SK-N-DZ (cell line): ENCODE results near the gene ZNF444.

Experiments used
- DNase-seq: peaks from one replicate; pipeline ENCODE4 v3.0.0-alpha.2; 2015; ENCODE audit warnings: low spot score

The ZNF444 gene

DNA sequence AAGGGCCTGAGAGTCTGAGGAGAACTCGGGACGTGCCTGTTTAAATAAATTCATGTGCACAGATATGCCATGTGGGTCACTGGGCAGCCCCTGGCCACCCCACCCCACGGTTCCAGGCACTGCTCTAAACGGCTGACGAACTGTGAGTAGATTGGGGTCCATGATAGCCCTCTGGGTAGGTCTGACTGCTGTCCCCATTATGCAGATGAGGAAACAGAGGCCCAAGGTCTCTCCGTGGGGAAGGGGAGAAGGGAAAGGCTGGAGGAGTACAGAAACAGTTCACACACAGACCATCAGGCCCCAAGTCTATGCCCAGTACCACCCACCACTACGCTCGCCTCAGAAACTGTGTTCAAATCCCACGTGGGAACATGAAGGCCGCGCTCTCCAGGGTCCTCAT lies 34.1 kb upstream of the ZNF444 start:
- no peak for DNase-seq

DNA sequence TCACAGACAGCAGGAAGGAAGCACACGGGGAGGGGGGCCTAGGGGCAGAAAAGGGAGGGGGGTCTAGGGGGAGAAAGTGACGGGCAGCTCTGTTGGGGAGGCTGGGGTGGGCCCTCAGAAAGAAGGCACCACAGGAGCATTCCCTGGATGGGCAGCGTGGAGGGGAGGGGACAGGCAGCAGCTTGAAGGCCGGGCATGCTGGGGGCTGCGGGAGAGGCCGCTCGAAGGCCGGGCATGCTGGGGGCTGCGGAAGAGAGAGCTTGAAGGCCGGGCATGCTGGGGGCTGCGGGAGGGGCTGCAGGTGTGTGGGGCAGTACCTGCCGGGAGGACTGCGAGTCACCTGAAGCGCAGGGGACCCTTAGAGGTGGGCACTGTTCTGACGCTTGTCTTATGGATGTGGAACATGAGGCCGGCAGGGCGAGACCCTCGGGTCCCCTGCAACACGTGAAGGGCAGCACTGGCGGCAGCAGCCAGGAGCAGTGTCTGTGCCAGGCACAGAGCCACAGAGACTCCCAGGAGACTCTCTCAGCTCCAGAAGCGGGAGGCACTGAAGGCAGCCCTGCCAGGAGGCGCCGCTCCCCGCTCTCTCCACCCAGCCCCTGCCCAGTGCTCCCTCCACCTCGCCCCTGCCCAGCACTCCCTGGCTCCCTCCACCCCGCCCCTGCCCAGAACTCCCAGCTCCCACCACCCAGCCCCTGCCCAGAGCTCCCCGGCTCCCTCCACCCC lies 33.3 kb upstream of the ZNF444 start:
- DNase-seq, result no peak

DNA sequence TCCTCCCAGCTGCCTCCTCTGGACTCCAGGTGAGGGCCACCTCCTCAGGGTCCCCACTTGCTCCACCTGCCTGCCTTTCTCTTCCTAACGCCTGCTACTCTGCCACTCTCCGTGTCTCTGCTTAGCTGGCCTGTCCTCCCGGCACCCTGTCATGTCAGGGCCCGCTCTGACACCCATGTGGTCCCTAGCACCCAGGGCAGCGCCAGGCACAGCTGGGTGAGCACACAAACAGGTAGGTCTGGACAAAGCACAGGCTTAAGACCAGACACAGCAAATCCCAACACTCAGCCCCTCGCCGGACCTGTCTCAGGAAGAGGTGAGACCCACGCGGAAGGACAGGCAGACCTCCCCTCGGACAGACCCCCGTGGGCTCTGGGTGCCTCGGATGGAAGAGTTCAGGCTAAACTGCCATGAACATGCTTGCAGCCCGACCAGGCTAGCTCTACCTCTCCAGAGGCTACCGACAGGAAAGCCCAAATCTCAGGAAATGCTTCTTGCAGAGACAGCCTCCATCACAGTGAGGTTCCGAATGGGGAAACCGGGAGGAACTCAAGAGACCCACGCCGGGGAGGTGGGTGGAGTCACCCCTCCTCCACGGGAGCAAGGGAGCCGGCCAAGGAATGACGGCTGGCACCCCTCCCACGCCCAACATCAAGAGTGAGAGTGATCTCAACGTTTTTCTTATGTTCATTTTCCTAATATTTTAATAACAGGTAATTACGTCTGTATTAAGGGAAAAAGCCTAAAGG lies 32.5 kb upstream of the ZNF444 start:
- no peak for DNase-seq

DNA sequence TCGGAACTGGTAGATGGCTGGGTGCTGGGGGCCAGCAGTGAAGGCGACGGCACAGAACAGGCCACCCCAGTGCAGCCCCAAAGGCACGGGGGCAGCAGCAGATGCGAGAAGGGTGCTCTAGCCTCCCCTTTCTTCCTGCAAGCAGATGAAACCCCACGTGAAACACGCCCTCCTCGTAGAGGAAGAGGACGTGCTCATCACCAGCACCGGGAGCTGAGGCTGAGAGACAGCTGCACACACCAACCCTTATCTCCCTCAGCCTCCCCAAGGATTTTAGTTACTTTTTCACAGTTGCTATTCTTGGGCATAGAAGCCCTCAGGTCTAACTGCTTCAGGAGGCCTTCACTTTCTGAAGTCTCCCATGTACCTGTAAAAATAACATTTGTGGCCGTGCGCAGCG lies 31.9 kb upstream of the ZNF444 start:
- no peak for DNase-seq

DNA sequence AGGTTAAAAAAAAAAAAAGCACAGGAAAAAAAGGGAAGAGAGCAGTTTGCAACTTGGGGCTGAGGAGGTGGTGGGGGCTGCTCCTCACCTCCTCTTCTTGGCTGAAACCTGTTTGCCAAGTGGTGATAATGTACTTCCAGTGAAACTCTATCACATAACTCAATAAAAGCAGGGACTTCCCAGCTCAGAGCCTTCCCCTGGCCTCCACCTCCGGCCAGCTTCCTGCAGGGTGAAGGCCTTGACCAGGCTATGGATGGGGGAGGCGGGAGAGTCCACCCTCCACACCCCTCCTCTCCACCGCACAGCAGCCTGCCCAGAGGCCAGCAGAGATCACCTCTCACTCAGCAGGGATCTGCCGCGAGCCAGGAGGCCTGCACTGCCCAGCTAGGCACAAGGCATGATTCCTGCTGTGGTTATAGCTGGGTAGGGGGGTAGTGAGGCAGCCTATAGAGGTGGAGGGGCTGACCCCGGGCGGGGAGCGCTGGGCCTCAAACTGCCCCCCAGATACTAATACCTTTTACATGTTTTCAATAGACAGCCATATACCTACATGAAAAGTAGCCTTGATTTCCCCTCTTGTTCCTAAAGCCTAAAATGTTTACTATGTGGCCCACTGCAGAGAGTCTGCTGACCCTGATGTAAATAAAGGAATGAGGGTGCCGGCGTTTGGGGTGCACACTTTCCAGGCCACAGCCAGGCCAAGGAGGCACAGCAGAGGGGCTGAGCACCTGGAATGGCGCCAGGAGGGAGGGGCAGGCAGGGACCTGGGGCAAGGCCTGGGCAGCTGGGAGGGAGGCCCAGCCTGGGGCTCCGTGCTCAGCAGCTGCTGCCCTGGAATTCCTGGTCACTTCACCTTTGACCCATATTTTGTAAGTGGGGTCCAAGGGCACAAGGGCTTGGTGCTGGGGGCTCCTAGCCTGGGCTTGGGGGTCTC lies 30.3 kb upstream of the ZNF444 start:
- DNase-seq, result peak; percentile 32

DNA sequence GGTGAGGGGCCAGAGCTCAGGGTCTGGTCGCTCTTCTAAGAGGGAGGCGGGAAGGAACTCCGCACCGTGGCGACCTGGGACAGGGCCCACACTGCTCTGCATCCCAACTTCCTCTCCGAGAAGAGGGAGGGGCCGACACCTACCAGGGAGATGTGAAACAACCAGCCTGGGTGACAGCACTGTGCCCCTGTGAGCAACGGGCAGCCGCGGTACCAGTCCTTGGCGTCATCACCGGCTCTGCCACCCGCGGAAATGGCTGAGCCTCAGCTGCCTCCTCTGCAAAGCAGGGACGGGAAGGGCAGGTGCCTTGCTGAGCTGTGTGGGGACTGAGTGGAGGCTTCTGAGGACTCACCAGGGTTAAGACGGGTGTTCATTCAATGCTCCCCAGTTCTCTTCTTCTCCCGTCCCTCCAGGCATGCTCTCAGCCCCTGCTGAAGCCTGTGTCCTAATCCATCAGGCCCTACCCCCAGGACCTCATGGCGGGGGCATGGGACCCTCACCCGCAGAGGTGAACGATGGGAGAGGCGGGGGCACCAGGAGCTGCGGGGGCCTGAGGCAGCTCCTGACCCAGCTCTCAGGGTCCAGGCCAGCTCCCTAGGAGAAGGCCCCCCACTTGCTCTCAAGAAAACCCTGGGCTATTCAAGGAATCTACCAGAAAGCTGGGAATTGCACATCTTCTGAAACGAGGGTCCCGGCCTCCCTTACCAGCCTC lies 29.3 kb upstream of the ZNF444 start:
- DNase-seq, result no peak

DNA sequence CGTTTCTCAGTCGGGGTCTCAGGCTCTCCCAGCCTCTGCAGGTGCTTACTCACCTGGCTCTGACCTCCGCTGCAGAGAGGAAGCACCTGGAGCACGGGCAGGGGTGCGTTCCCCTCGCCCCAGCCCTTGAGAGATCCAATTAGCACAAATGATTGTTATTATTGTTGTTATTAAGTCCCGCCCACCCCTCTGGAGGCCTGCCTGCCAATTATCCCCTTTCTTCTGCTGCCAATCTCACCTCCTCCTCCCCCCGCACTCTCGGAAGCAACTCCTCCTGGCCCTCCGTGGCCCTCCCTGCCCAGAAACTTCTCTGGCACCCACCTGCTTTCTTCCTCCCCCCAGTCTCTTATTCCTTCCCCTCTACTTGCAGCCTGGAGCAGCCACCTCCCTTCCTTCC lies 28.8 kb upstream of the ZNF444 start:
- no peak for DNase-seq

DNA sequence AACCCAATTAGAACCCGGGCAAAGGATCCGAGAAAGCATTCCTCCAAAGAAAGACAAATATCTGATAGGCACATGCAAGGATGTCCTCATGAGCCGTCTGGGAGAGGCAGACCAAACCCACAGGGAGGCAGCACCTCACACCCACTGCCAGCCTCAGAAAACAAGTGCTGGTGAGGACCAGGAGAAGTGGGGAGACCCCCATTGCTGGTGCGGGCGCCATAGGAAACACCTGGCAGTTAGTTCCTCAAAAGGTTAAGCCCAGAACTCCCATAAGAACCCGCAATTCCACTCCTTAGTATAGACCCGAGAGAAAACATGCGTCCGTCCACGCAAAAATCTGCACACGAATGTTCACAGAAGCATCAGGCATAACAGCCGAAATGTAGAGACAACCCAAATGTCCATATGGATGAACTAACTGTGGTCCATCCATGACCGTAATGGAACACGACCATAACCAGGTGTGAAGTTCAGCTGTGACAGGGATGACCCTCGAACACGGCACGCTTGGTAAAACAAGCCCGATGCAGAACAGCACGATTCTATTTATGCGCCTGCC lies 27.9 kb upstream of the ZNF444 start:
- DNase-seq, result no peak

DNA sequence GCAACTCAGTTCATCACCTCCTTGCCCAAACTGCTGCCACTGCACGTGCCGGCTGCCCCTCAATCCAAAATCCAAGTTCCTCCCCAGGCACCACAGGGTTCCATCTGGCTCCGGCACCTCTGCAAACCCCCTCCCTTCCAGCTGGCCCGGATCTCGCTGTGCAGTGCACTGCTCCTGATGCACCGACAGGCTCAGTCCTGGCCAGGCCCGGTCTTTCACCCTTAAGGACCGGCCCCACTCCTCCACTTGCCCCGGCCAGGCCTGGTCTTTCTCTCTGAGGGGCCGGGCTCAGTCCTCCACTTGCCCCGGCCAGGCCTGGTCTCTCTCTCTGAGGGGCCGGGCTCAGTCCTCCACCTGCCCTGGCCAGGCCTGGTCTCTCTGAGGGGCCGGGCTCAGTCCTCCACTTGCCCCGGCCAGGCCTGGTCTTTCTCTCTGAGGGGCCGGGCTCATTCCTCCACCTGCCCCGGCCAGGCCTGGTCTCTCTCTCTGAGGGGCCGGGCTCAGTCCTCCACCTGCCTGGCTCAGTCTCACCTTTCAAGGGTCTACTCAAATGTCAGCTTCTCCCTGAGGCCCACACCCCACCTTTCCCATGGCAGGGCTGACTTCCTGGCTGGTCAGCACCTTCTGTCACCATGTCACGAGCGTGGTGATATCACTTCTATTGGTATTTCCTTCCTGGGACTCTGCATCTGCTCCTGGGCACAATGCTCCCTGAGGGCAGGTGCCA lies 26.9 kb upstream of the ZNF444 start:
- no peak for DNase-seq

DNA sequence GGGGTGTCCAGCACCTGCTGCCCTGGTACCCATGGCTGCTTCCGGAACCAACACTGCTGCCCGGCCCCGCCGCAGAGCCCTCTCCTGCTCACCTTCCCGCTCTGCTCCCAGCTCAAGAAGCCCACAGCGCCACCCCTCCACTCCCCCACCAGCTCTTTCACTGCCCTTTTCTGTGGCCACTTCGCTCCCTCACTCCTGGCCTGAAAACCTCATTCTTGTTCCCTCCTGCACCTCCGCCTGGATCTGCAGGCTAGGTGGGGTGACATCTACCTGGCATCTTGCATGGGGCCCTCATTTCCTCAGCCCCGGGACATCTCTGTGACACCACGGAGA lies 26.3 kb upstream of the ZNF444 start:
- DNase-seq, result no peak

DNA sequence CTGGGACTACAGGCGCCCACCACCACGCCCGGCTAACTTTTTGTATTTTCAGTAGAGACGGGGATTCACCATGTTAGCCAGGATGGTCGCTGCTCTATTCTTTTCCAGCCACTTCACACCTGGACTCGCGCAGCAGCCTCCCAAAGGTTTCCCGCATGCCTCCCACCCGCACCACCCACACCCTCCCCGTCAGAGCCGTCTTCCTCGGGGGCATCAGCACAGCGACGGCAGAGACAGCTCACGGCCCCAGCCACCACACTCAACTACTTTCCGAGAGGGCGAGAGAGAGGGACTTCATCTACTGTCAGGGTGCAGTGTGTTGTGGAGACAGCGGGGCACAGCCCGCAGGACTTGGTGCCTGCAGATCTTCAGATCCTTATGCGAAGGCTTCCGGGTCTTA lies 25.6 kb upstream of the ZNF444 start:
- DNase-seq, result no peak

DNA sequence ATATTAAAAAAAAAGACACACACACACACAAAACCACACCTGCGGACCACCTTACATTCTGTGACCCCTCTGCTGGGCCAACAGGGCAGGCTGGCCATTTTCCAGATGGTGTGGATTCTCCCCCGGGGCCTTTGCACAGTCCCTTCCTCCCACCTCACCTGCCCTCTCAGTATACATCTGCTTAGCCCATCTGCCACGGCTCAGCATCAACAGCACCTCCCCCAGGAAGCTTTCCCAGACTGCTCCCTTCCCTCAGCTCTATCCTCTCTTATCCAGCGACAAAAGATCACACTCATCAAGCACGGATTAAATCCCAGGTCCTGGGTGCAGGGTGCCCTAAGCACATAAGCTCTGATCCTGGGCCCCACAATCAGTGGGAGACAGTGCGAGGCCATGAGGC lies 24.5 kb upstream of the ZNF444 start:
- DNase-seq, result no peak

DNA sequence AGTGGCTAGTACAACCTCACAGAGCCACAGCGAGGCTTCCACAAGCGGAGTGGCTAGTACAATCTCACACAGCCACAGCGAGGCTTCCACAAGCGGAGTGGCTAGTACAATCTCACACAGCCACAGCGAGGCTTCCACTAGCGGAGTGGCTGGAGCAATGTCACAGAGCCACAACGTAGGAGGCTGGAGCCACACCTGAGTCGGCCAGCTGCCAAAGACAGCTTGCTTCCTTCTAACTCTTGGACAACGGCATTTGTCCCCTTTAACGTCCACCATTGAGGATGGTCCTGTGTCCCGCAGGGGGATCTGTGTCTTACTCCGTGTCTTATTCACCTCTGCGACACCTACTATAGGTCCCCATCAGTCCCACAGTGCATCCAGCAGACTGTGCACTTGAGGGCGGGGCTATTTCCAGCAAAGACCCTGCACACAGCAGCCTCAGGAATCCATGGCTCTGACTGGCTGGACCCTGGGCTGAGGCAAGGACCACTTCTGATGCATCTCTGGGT lies 23.7 kb upstream of the ZNF444 start:
- no peak for DNase-seq

DNA sequence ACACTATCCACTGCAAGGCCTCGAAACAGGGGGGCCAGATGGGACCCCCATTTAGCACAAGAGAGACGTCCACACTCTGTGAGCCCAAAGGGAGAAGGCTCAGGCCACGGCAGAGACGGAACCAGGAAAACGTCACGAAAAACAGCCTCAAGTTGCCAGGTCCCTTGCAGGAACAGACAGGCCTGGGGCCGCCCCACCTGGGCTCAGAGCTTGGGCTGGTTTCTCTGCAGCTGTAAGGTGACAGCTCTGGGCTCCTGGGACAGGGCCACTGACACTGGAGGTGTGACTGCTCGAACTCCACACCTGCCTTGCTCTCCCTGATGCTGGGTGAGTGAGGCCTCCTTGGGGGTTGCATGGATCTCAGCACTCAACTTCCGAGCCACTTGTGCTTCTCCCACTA lies 23.2 kb upstream of the ZNF444 start:
- no peak for DNase-seq

DNA sequence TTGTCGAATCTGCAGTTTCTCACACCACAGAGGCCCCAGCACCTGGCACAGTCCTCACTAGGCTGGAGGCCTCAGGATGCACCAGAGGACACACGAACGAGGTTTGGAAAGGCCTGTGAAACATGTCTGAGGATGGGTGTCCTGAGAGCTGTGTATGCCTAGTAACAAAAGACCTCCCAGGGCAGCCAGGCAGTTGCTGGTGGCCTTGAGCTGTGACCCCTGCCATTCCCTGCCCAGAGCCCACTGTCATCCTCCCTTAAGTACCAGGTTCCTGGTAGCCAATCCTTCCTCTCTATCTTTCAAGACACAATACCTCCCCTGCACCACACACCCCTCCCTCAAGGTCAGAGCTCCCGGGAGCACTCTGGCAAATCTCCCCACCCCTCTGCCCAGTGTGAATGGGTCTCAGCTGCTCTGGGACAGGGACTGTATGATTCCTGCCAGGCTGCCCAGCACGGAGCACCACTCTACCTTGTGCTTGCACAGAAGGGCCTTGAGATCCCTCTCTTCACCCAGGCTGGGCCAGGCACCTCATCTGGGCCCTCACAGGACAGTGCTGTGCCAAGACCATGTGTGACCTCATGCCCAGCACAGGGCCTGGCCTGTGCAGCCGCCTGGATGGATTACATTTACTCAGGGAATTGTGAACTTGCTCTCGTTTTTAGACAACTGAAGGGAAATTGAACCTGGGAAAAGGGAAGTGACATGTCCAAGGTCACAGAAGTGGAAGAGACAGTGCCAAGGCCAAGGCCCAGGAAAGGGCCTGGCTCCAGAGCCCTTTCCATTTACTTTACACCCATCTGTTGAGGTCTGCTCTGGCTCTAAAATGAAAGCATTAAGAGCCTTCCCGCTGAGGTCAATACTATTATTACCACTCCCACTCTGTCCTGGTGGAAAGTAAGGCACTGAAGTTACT lies 22.2 kb upstream of the ZNF444 start:
- DNase-seq, result no peak

DNA sequence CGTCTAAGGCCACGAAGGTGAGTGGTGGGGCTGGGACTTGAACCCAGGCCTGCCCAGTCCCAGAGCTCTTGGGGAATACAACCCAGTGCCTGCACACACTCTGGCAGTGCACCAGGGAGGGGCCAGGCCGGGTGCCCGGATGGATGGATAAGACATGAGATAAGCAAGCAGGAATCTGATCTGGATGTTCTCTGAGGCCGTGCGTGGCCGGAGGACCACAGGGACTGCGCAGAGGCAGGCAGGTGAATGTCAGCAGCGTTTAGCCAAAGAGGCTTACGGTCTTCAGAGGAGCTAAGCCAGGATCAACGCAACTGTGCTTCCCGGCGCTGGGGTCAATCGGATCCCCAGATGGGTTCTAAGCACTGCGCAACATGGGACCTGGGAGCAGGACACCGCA lies 21.5 kb upstream of the ZNF444 start:
- DNase-seq, result no peak

DNA sequence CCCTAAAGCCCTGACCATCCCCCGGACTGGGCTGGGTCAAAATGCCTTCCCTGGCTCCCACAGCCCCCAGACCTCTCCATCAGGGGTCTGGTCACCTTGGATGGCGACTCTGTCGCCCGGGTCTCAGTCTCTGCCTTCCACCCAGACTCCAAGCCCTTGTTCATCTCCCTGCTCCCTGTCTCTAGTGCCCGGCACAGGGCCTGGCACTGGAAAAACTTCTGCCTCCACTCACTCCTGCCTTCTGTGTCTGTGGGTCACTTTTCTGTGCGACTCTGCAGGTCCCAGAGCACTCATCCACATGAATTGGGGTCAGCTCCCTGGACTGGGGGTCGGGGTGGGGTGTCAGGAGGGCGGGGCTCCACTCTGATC lies 21.1 kb upstream of the ZNF444 start:
- DNase-seq, result no peak

DNA sequence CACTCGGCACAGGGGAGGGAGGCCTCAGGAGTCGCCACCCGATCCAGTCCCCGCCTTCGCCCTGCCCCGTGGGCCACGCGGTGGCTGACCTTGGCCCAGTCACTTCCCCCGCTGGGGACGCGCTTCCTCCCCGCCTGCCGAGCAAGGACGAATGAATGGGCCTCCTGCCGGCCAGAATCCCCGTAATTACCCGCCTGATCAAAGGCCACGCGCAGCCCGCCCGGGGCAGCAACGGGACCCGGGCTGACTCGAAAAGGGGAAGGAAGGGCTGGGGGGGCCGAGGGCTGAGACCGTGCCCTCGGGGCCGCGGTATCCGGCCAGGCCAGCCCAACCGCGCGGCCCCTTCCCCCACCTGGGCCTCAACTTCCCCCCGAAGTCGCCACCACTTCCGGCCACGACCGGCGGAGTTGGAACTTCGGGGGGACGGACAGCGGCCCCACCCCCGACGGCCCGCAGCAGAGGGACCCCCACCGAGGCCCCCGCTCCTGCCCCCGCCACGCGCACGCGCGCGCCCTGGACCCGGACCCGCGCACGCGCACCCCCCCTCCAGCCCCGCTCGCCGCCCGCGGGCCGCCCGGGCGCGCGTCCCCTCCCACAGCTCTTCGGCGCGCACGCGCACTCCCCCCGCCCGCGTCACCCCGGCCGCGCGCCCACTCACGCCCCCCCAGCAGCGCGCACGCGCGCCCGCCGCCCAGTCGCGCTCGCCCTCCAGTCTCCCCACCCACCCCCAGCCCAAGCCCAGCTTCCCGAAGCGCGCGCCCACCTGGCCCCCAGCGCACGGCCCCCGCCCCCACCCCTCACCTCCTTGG lies 20.5 kb upstream of the ZNF444 start:
- no peak for DNase-seq
